Natural killer cell treated with Interleukin-12 subunit alpha and Interleukin-12 subunit beta and Interleukin-15 and Interleukin-18, amount 100 ng/mL, for 72 hours (primary cell): ENCODE measurements around the gene RNASE11. TPM values are rescaled to one million over a fixed set of nuclear protein-coding genes. Genes with fewer than 3 reads are reported as not detected.
A peak's percentile ranks its signal among the peaks of the same experiment; 100 is the strongest.
"Not testable (repeated sequence)": the region's sequence is repeated elsewhere in the genome, so short reads cannot be mapped to it uniquely, and the experiment has no call there.

Experiments
- ATAC-seq, 2 donors: fragments of 150-1000 bp; cut with Tn5 transposase in 1 of 2; sonication (Bioruptor Pico), chemical (Tn5 transposase) in 1 of 2; 2 replicates each; pipeline ENCODE4 v1.10.0; 2021
- DNase-seq: peaks from one replicate; pipeline ENCODE4 v3.0.0; 2022; ENCODE audit warnings: low spot score
- H3K27ac Mint-ChIP-seq, 2 donors: 1 replicate in 1 of 2; 2 replicates in 1 of 2; pipeline ENCODE4 v1.8.0; 2022; ENCODE audit warnings: mixed read lengths in 2 of 2, mild to moderate bottlenecking in 1 of 2, moderate library complexity in 1 of 2
- H3K27me3 Mint-ChIP-seq, 2 donors: 1 replicate in 1 of 2; 2 replicates in 1 of 2; pipeline ENCODE4 v1.8.0; 2022; ENCODE audit warnings: mixed read lengths in 2 of 2
- H3K36me3 Mint-ChIP-seq: one replicate; pipeline ENCODE4 v1.8.0; 2022; ENCODE audit warnings: mixed read lengths
- H3K4me1 Mint-ChIP-seq, 2 donors: 1 replicate in 1 of 2; 2 replicates in 1 of 2; pipeline ENCODE4 v1.8.0; 2022; ENCODE audit warnings: low read depth in 2 of 2, mixed read lengths in 2 of 2, mild to moderate bottlenecking in 1 of 2
- H3K4me3 Mint-ChIP-seq: one replicate; pipeline ENCODE4 v1.8.0; 2022; ENCODE audit warnings: mixed read lengths
- H3K9me3 Mint-ChIP-seq: 2 replicates; pipeline ENCODE4 v1.8.0; 2022; ENCODE audit warnings: mixed read lengths
- total RNA-seq, 2 donors: library from RNA; stranded (reverse); gene quantifications; one replicate each; pipeline ENCODE4 v1.2.3, GENCODE V29; 2022

Gene RNASE11
- total RNA-seq, 2 donors from 2014 or later = not detected

DNA sequence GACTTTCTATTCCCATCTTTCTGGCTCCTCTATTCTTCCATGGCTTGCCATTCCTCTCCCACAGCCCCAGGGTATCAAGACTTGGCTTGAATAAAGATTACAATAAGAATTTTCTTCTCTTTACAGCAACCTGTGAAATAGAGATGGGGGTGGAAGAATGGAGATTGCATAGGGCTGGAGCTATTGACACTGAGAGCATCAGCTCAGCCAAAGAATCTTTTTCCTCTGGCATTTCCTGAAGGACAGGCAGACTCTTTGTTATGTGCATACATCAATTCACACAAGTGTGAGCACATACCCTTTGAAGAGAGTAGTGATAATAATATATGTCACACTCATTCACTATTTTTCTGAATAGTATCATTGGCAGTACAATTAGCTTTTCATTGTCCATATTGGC, 4.7 kb downstream of the RNASE11 start:
- peaks cover 17 to 33% of the 10 kb centered on the region in 2 donors for H3K27me3 Mint-ChIP-seq
- H3K4me1 Mint-ChIP-seq = no peaks in the 10 kb centered on the region
- no peaks in the 10 kb centered on the region for H3K9me3 Mint-ChIP-seq
- DNase-seq (no peak), ATAC-seq (no peak)
- H3K36me3 Mint-ChIP-seq = no peaks in the 10 kb centered on the region
- no peak overlapping the region for H3K4me3 Mint-ChIP-seq
- H3K27ac Mint-ChIP-seq = no peak overlapping the region

DNA sequence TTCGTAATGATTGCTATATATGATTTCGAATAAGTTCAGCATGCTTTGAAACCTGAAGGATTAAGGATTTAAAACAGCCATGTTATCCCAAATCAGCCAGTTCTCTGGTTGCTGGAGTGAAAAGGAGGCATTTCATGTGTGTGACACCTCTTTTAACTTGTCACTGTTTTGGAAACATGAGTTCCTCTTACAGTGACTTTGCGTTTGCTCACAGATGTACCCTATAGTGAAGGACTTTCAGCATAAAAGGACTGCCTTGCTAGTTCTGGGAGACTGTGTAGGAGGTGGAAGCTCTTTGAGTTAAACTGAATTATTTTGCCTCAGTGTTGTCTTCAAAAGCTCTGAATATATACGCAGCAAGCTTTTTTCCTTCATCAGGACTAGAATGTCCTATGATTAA, 7.6 kb downstream of the RNASE11 start:
- ATAC-seq = no peak
- Mint-ChIP-seq H3K27ac (no peak overlapping the region), H3K4me3 (no peak overlapping the region), H3K36me3 (no peaks in the 10 kb centered on the region), H3K4me1 (no peaks in the 10 kb centered on the region), H3K9me3 (no peaks in the 10 kb centered on the region), H3K27me3 (peaks cover 6 to 19% of the 10 kb centered on the region in 2 donors)
- DNase-seq = no peak

DNA sequence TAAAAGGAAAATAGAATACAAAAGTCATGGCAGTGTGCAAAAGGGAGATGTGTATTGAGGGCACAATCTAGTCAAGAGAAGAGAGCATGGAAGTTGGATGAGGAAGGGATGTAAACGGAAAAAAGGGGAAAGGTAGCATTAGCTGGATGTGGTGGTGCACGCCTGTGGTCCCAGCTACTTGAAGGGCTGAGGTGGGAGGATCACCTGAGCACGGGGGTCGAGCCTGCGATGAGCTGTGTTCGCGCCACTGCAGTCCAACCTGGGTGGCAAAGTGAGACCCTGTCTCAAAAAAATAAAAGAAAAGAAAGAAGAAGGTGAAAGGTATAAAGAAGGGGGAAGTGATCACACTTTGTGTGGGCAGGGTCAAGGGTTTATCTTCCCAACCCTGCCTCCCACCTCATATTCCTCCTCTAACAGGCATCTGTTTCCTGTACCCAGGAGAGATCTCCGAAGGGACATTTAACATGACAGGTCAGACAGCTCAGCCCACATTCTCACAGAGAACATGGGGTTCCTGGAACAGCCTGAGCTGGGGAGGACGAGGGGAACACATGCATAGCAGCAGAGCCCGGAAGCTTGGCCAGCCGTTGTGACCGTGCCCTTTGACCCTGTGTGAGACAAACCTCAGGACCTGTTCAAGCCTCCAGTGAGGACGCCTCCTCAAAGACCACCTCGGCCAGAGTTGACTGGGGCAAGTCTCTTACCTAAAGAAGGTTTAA, 8.9 kb downstream of the RNASE11 start:
- no peaks in the 10 kb centered on the region for H3K4me1 Mint-ChIP-seq
- DNase-seq (no peak), ATAC-seq (peak in 1 of 2 donors; percentile 53)
- no peak overlapping the region for H3K27ac Mint-ChIP-seq
- H3K27me3 Mint-ChIP-seq = peaks cover 2 to 15% of the 10 kb centered on the region in 2 donors
- H3K4me3 Mint-ChIP-seq = no peak overlapping the region
- H3K9me3 Mint-ChIP-seq = no peaks in the 10 kb centered on the region
- H3K36me3 Mint-ChIP-seq = no peaks in the 10 kb centered on the region

DNA sequence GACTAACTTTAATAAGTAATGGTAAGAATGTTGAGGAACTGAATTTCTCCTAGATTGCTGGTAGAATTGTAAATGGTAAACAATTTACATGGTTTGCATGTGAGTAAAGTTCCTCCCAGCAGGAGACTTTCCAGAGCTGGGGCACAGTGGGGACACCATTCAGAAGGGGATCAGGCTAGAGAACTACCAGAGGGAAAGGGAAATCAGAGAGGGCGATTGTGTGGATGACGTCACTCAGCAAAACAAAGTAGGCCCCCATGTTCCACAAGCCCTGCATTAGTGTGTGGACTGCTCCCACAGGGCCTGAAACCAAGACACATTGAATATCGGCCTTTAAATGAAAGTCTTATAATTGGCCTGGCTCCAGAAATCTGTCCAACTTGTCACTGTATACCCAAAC, 9.5 kb downstream of the RNASE11 start:
- no peak overlapping the region for H3K4me3 Mint-ChIP-seq
- no peak for ATAC-seq
- H3K9me3 Mint-ChIP-seq = no peaks in the 10 kb centered on the region
- no peaks in the 10 kb centered on the region for H3K4me1 Mint-ChIP-seq
- H3K27ac Mint-ChIP-seq = no peak overlapping the region
- peaks cover 2 to 14% of the 10 kb centered on the region in 2 donors for H3K27me3 Mint-ChIP-seq
- no peak for DNase-seq
- H3K36me3 Mint-ChIP-seq = no peaks in the 10 kb centered on the region

DNA sequence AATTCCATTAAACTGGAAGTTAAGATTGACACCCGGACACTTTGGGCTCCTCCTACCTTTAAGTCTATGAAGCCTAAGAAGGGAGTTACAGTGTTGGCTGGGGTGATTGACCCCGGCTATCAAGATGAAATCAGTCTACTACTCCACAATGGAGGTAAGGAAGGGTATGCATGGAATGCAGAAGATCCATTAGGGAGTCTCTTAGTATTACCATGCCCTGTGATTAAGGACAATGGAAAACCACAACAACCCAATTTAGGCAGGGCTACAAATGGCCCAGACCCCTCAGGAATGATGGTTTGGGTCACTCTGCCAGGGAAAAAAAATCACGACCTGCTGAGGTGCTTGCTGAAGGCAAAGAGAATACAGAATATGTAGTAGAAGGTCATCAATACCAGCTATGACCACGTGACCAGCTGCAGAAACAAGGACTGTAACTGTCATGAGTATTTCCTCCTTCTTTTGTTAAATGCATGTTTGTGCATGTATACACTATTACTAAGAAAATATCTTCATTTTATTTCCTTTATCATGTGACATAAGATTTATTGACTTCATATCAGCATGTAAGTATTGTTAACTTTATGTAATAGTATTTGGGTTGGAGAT, 15.3 kb downstream of the RNASE11 start:
- not testable (repeated sequence) for H3K27ac Mint-ChIP-seq, H3K27me3 Mint-ChIP-seq, H3K36me3 Mint-ChIP-seq, DNase-seq, H3K4me3 Mint-ChIP-seq, H3K4me1 Mint-ChIP-seq, ATAC-seq, H3K9me3 Mint-ChIP-seq

DNA sequence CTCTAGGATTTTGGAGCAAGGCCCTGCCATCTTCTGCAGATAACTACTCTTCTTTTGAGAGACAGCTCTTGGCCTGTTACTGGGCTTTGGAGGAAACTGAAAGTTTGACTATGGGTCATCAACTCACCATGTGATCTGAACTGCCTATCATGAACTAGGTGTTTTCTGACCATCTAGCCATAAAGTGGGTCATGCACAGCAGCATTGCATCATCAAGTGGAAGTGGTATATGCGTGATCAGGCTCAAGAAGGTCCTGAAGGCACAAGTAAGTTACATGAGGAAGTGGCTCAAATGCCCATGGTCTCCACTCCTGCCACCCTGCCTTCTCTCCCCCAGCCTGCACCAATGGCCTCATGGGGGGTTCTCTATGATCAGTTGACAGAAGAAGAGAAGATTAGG, 17.1 kb downstream of the RNASE11 start:
- peak overlapping the region; percentile 15 for H3K4me3 Mint-ChIP-seq
- H3K27me3 Mint-ChIP-seq, H3K9me3 Mint-ChIP-seq, H3K36me3 Mint-ChIP-seq, H3K4me1 Mint-ChIP-seq: not testable (repeated sequence)
- peak overlapping the region; percentile 60 to 77 for H3K27ac Mint-ChIP-seq
- peak in 1 of 2 donors; percentile 67 for ATAC-seq
- DNase-seq = peak; percentile 65

DNA sequence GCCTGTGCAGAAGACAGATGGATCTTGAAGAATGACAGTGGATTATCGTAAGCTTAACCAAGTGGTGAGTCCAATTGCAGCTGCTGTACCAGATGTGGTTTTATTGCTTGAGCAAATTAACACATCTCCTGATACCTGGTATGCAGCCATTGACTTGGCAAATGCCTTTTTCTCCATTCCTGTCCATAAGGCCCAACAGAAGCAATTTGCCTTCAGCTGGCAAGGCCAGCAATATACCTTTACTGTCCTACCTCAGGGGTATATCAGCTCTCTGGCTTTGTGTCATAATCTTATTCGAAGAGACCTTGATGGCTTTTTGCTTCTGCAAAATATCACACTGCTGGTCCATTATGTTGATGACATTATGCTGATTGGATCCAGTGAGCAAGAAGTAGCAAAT, 17.9 kb downstream of the RNASE11 start:
- H3K4me3 Mint-ChIP-seq, H3K4me1 Mint-ChIP-seq, ATAC-seq, H3K9me3 Mint-ChIP-seq, DNase-seq, H3K27ac Mint-ChIP-seq, H3K27me3 Mint-ChIP-seq, H3K36me3 Mint-ChIP-seq: not testable (repeated sequence)

DNA sequence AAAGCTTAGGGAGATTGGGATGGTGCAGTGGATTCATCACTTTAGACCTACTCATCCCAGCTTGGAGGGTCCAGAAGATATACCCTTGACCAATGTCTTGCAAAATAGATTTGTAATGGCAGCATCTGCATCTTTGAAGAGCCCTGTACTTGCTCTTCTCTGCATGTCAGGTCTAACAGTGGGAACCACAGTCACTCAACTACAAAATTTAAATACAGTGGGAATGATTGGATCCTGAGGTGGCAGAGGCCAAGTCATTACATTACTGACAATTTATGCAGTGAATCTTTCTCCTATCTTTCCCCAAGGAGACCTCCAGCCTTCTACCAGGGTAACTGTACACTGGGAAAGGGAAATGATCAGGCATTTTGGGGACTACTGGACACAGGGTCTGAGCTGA, 18.7 kb downstream of the RNASE11 start:
- no peaks in the 10 kb centered on the region for H3K9me3 Mint-ChIP-seq
- H3K27ac Mint-ChIP-seq = no peak overlapping the region
- H3K27me3 Mint-ChIP-seq = peaks cover 0 to 6% of the 10 kb centered on the region in 2 donors
- ATAC-seq = no peak
- H3K4me1 Mint-ChIP-seq = peaks cover 0 to 9% of the 10 kb centered on the region in 2 donors
- no peak for DNase-seq
- peaks cover 5% of the 10 kb centered on the region for H3K36me3 Mint-ChIP-seq
- H3K4me3 Mint-ChIP-seq = no peak overlapping the region

DNA sequence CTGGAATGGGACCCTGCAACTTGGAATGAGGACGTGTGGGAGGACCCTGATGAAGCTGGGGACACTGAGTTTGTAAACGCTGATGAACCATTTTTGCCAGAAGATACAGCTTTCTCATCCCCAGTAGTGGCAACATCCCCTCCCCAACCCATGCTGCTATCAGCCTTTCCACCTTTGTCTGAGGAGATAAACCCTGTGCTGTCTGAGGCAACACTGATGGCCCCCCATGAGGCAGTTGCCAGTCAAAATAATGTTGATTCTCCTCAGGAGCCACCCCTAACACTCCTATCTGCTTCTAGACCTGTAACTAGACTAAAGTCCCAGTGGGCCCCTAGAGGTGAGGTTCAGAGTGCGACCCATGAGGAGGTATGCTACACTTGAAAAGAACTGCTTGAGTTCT, 19.4 kb downstream of the RNASE11 start:
- DNase-seq = no peak
- H3K27ac Mint-ChIP-seq = peak overlapping the region in 1 of 2 donors; percentile 13
- H3K36me3 Mint-ChIP-seq = peaks cover 5% of the 10 kb centered on the region
- H3K9me3 Mint-ChIP-seq = no peaks in the 10 kb centered on the region
- no peak overlapping the region for H3K4me3 Mint-ChIP-seq
- peaks cover 1 to 6% of the 10 kb centered on the region in 2 donors for H3K27me3 Mint-ChIP-seq
- H3K4me1 Mint-ChIP-seq = peaks cover 0 to 9% of the 10 kb centered on the region in 2 donors
- ATAC-seq = no peak

DNA sequence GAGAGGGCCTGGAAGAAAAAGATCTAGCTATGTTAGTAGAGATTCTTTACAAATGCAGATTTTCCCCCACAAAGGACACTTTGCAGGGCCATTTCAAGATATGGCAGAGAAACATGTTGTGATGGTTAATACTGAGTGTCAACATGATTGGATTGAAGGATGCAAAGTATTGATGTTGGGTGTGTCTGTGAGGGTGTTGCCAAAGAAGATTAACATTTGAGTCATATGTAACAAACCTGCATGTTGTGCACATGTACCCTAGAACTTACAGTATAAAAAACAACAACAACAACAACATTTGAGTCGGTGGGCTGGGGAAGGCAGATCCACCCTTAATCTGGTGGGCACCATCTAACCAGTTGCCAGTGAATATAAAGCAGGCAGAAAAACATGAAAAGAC, 20.6 kb downstream of the RNASE11 start:
- not testable (repeated sequence) for H3K9me3 Mint-ChIP-seq, H3K27me3 Mint-ChIP-seq, H3K4me3 Mint-ChIP-seq, H3K27ac Mint-ChIP-seq, H3K36me3 Mint-ChIP-seq, H3K4me1 Mint-ChIP-seq, ATAC-seq, DNase-seq

DNA sequence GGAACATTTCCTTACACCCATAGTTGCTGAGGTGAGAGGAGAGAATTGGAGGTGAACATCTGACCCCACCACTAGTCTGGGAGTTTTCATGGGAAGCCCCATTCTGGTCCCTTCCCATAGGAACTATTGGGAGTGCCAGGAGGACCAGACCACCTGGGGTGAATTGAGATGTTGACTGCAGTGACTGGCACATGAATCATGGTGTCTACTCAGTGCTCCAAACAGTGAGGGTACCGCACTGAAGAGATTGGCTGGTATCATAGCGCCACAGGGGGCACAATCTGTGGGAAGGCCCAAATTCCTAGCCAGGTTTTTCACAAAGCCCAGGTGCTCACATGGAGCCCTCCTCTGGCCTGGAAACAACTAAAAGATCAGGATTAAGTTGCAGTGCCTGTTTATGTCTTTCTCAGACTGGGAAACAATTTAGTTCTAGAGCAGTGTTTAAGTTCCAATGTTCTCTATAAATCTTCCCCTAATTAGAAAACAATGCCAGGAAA, 23.3 kb downstream of the RNASE11 start:
- H3K36me3 Mint-ChIP-seq = peaks cover 5% of the 10 kb centered on the region
- no peak overlapping the region for H3K4me3 Mint-ChIP-seq
- H3K9me3 Mint-ChIP-seq = no peaks in the 10 kb centered on the region
- peaks cover 6 to 8% of the 10 kb centered on the region in 2 donors for H3K27me3 Mint-ChIP-seq
- DNase-seq (no peak), ATAC-seq (no peak)
- no peak overlapping the region for H3K27ac Mint-ChIP-seq
- no peaks in the 10 kb centered on the region for H3K4me1 Mint-ChIP-seq

DNA sequence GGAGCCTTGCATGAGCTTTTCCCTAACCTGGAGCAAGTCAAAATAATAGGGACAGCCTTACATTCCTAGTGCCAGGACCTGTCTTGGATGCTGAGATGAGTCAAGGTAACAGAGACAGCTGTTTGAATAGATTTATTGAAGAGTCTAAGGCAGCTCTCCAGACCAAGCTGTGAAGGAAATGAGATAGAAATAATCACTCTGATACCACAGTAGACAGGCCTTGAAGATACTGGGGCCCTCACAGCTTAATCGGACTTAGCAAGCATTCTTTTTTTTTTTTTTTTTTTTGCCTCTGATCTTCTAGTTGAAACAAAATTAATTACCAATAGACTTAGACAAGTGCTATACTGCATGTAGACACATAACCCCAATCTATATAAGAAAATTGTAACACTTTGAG, 23.8 kb downstream of the RNASE11 start:
- H3K36me3 Mint-ChIP-seq = peaks cover 5% of the 10 kb centered on the region
- H3K4me3 Mint-ChIP-seq = no peak overlapping the region
- ATAC-seq = no peak
- no peak overlapping the region for H3K27ac Mint-ChIP-seq
- no peak for DNase-seq
- no peaks in the 10 kb centered on the region for H3K4me1 Mint-ChIP-seq
- H3K9me3 Mint-ChIP-seq = no peaks in the 10 kb centered on the region
- H3K27me3 Mint-ChIP-seq = peaks cover 8 to 12% of the 10 kb centered on the region in 2 donors

DNA sequence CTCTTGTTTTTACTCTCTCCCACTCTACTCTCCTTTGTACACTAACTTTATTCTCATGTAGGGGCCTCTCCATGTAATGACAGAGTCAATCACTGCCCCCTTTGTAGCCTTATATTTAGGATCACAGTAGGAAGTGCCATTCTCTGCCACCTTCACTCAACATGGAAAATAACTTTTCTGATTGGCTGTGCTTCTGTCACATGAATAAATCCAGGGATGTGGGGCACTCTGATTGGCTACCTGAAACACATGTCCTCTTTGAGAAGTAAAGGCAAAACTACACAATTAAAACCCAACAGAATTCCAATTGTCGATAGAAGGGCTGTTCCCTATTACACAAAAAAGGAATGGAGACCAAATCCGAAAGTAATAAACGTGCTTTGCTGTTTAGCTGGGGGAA, 26.8 kb downstream of the RNASE11 start, which contains the start of gene RNASE9:
RNASE9 (minus strand) TSS at position 87 of the 400 bp plus-strand sequence.
- DNase-seq = no peak
- no peak within 1 kb of the TSS for H3K4me3 Mint-ChIP-seq
- peaks cover 12 to 20% of the 10 kb centered on the region in 2 donors for H3K27me3 Mint-ChIP-seq
- no peaks in the 10 kb centered on the region for H3K9me3 Mint-ChIP-seq
- no peak for ATAC-seq
- no peak within 1 kb of the TSS for H3K27ac Mint-ChIP-seq
- H3K4me1 Mint-ChIP-seq = no peaks in the 10 kb centered on the region
- H3K36me3 Mint-ChIP-seq = no peaks in the 10 kb centered on the region

DNA sequence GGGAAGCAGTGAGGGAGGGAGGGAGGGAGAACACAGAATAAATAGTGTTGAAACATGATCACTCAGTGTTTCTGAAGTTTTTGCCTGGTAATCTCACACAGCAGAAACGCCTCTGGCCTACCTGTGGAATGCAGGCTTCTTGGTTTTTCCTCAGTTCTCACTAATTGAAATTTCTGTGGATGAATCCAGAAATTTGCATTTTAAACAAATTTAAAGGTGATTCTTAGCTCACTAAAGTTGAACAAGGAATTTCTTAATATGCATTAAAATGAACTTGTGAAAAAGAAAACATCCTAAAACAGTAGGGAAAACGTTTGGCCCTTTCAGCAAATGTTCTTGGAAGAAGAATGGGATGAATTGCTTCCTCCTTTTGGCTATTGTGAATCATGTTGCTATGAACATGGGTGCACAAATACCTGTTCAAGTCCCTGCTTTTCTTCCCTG, 28.3 kb downstream of the RNASE11 start:
- H3K27ac Mint-ChIP-seq = no peak overlapping the region
- H3K36me3 Mint-ChIP-seq = no peaks in the 10 kb centered on the region
- ATAC-seq = no peak
- no peak overlapping the region for H3K4me3 Mint-ChIP-seq
- no peak for DNase-seq
- H3K4me1 Mint-ChIP-seq = no peaks in the 10 kb centered on the region
- no peaks in the 10 kb centered on the region for H3K9me3 Mint-ChIP-seq
- peaks cover 9 to 20% of the 10 kb centered on the region in 2 donors for H3K27me3 Mint-ChIP-seq
